VCaP (cell line): ENCODE results near the gene CDH4.

Experiments
- H3K27ac ChIP-seq: fragments of 450-650 bp; 2 replicates; pipeline ENCODE4 v1.5.1; 2017
- TF ChIP-seq, protein P1 (sequence below): fragments of 450-650 bp; conservative IDR thresholded peaks from 2 replicates; pipeline ENCODE4 v1.5.1; 2017; ENCODE audit warnings: mild to moderate bottlenecking, moderate library complexity

Gene CDH4

DNA sequence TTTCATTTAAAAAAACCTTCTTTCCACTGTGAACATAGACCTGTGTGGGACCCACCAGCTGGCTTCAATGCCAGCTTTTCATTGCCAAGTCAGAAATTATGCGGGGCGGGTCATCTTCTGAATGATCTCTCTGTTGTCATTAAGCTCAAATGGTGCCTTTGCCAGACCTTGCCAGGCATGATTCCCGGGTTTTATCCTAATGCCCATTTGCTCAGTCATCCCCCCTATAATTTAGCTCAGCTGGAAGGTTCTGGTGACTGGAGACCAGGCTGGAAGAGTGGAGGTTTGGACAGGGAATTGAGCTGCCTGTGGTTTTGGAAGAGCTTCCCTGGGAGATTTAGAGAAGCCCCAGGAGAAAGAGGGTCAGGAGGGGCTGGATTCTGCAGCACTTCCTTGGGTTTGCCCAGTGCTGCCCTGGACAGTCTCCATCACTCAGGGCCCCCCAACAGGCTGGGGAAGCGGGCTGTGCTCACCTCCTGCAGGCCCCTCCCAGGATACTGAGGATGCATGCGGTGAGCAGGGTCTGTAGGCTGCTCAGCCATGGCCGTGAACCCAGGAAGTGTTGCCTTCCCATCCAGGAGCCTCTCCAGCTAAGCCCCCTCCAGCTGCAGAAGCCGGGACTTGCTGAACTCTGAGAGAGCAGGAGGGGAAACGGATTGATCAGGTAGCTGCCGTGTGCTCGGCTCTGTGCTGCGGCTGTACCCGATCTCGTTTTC is 273.0 kb downstream of the CDH4 start:
- TF ChIP-seq, protein P1, sequence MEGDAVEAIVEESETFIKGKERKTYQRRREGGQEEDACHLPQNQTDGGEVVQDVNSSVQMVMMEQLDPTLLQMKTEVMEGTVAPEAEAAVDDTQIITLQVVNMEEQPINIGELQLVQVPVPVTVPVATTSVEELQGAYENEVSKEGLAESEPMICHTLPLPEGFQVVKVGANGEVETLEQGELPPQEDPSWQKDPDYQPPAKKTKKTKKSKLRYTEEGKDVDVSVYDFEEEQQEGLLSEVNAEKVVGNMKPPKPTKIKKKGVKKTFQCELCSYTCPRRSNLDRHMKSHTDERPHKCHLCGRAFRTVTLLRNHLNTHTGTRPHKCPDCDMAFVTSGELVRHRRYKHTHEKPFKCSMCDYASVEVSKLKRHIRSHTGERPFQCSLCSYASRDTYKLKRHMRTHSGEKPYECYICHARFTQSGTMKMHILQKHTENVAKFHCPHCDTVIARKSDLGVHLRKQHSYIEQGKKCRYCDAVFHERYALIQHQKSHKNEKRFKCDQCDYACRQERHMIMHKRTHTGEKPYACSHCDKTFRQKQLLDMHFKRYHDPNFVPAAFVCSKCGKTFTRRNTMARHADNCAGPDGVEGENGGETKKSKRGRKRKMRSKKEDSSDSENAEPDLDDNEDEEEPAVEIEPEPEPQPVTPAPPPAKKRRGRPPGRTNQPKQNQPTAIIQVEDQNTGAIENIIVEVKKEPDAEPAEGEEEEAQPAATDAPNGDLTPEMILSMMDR = no peak
- no peak overlapping the region for H3K27ac ChIP-seq

DNA sequence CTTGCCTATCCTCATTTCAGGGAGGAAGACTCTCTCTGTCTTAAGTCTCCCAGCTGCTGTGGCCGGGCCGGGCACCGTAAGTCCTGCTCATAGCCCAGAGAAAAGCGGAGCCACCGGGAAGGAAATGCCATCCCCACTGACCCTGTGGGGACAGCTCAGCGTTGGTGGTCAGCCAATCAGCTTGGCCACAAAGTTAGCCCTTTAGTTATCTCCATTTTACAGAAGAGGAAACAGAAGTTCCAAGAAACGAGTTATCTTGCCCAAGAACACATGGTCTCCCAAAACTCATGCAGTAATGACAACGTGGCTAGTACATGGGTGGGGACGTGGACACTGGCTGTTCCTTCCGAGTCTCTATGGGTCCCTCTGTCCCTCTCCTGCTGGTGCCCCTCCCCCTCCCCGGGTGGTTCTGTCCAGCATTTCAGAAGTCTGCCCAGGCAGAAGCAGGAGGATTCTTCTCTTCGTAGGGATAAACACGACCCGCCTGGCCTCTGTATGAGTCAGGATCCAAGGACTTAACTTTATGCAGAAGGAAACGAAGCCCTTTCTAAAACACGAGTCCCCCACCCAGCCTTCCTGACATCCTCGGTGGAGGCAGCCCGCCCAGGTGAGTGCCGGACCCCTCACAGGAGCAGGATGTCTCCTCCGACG is 273.8 kb downstream of the CDH4 start:
- no peak overlapping the region for H3K27ac ChIP-seq
- TF ChIP-seq, protein P1 = no peak

DNA sequence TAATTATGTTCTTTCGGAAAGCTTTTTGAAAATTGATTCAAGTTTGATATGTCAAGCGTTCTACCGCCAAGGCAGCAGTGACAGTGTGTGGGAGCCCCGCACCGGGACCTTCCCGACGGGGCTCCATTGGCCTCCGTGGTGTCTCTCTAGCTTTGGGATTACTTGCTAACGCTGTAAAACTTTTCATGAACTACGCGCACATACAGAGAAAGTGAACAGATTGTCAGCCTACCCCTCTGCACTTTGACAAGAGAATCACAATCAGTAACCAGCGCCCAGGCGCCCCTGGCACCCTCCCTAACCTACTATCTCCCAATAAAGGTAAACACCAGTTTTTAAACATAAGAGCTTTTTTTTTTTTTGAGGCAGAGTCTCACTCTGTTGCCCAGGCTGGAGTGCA is 274.8 kb downstream of the CDH4 start:
- no peak overlapping the region for H3K27ac ChIP-seq
- TF ChIP-seq, protein P1 = no peak

DNA sequence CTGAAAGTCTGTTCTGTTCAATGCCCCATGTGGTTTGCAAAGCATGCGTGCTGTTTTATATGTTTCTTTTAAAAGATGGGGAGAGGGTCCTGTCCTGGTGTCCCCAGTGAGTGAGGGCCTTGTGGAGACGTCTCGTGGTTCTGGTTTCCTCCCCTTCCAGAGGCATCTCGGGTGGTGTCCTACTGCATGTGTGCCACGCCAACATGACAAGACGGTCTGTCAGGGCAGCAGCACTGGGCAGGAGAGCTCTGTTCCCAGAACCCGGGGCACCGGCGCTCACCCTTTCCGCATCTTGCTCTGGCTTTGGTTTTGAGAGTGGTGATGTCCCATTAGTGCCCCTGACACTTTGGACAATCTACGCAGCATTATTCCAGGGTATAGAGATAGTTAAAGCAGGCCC is 275.6 kb downstream of the CDH4 start:
- TF ChIP-seq, protein P1 = no peak
- H3K27ac ChIP-seq = no peak overlapping the region

DNA sequence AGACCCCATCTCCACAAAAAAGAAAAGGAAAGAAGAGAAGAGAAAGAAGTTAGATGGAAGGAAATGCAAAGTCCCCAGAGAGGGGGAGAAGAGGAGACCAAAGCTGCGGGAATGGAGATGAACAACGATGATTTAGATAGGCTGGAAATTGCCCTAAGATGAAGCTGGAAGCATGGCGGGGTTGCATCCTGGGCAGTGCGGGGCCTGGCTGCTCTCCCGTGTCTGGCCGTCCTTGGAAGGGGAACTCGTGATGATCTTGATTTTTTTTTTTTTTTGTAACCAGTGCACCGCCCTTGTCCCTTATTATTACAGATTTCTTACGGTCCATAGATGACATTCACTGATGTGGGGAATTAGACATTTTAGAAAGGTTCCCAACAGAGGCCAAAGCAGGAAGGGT is 276.5 kb downstream of the CDH4 start:
- no peak overlapping the region for H3K27ac ChIP-seq
- TF ChIP-seq, protein P1 = no peak

DNA sequence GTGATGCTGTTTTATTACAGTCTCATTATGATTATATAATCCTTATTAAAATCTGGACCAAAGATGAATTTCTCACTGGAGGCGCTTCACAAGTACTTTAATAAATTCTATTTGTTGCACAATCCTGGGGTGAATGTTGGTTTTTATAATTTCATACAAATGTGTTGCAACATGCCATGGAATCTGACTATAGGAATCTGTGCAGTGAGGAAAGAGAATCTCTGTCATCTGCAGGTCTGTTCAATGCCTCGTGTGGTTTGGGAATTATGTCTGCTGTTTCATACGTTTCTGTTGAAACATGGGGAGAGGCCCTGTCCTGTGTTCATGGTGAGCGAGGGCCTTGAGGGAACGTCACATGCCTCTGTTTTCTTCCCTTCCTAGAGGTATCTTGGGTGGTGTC is 277.3 kb downstream of the CDH4 start:
- no peak overlapping the region for H3K27ac ChIP-seq
- TF ChIP-seq, protein P1 = no peak

DNA sequence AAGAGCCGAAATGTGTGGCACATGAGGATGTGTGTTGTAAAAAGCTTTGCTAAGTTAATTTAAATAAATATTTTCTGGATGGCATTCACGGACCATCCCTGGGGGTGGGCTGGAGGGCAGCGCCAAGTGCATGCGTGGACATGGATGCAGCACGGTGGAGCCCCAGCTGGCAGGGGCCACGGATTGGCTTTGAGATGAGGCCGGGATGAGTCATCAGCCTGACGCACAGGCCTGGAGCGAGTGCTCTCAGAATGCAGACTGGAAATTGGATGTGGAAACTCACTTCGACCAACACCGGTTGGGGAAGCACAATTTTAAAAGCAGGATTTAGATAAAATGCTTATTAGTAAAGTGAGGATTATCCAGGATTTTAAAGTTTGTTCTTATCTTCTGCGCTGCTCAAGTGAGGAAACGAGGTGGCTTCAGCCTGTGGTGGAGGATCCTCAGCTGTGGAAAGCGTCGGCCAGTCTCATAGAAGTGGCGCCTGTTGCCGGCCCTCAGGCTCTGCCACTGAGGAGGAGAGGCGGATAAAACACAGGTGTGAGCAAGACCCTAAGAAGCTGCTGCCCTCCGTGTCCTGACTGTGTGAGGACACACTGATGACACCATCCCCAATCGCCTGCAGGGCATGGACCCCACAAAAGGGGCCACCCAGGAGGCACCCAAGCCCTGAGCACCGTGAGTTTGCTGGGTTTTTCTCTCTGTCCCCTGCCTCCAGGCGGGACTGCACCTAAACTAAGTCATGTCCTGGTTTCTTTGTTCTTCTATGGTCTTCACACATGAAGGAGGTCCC is 279.7 kb downstream of the CDH4 start:
- no peak overlapping the region for H3K27ac ChIP-seq
- TF ChIP-seq, protein P1 = no peak
